ENCODE results near the gene SLC3A2. TPM values are rescaled to one million over a fixed set of nuclear protein-coding genes. Genes with fewer than 3 reads are reported as not detected.
A peak's percentile ranks its signal among the peaks of the same experiment; 100 is the strongest.

The SLC3A2 gene
- total and polyA plus RNA-seq, 2 donors (not counting 3 experiments of a cell fraction or from before 2014, with no cell fraction given): 208 to 337 TPM

DNA sequence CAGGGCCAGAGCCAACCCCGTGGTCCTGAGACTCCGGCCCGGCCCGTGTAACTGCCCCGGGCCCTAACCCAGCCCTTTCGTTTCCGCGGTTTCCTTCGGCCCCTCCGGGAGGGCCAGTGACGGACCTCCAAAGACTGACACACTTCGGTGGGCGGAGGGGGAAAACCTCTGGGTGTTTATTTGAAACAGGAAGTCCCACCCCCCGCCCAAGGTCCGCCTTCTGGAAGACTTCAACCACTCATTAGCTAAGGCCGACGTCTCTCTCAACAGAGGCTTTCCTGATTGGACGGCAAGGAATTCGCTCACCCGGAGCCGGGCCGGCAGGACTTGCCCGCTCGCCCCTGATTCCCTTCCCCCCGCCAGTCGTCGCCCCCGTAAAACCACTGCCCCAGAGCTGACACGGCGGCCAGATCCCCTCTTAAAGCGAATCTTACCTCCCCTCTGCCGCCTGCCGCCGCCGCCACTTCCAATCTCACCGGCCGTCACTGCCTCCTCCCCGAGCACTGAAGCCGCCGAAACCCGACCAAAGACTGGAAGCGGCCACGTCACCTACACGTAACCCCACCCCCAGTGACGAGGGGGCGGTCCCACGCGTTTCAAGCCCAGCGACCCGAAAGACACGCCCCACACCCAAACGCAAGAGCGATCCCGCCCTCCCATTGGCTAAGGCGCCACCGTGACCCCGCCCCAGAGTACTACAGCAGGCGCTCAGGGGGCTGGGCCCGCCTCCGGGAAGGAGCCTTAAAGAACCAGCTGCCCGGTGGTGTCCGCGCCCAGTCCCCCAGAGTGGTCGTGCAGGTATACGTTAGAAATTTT lies 49.0 kb upstream of the SLC3A2 start, which contains the start of gene STX5:
Gene STX5, minus strand, starts transcription at position 532 of the 816 bp plus-strand sequence. CDS start 808 bp downstream, outside the sequence.
- peak within 1 kb of the TSS; percentile 30 for H2AFZ ChIP-seq (ENCODE audit: low read depth, low read length)
- peak; percentile 11 for TF ChIP-seq POLR2AphosphoS5 (IDR thresholded peaks at IDR 0.05; ENCODE audit: insufficient read depth, low read depth, low read length)
- TF ChIP-seq, protein P1, sequence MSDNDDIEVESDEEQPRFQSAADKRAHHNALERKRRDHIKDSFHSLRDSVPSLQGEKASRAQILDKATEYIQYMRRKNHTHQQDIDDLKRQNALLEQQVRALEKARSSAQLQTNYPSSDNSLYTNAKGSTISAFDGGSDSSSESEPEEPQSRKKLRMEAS (IDR thresholded peaks at IDR 0.05; ENCODE audit: insufficient read depth, insufficient read length): peak; percentile 24
- TF ChIP-seq POLR2A (IDR thresholded peaks at IDR 0.05; ENCODE audit: low read depth, low read length): peak; percentile 97
- TF ChIP-seq EZH2 (IDR thresholded peaks at IDR 0.05; ENCODE audit: borderline replicate concordance, low read depth, low read length, severe bottlenecking): no peak
- H3K9ac ChIP-seq (replicated peaks; ENCODE audit: extremely low read depth, insufficient read depth, low read length): peak within 1 kb of the TSS; percentile 91
- intact Hi-C loops (cut with micrococcal nuclease): loop anchor here (1.0 to 5.0 kb wide), 5 partner anchors 10 to 434 kb away; partner anchors contain the start of genes NXF1, TMEM179B and TMEM223
- dilution Hi-C loops (cut with MboI; ENCODE audit: extremely low pct_ligation_motif_present, low sequenced_read_pairs): no loop called here
- peak within 1 kb of the TSS; percentile 62 to 82 (median 75) for H3K4me3 ChIP-seq (replicated peaks in 1 of 3; ENCODE audit: insufficient read depth in 1 of 3, low read depth in 1 of 3, low read length in 3 of 3)
- H3K9me3 ChIP-seq (replicated peaks; ENCODE audit: control insufficient read depth, insufficient read depth, low read length): no peaks in the 10 kb centered on the region
- CTCF ChIA-PET: interaction anchor here (0.6 to 1.9 kb wide), 5 partner anchors 29 to 240 kb away, joined by 3 to 17 read pairs (median 5); partner anchors contain the start of genes TMEM179B and TUT1
- no peaks in the 10 kb centered on the region for H4K20me1 ChIP-seq (replicated peaks; ENCODE audit: control insufficient read depth, extremely low read depth, insufficient read depth, low read length)
- peaks cover 13% of the 10 kb centered on the region for H3K4me1 ChIP-seq (ENCODE audit: control insufficient read depth, extremely low read depth, insufficient read depth, low read length)
- FAIRE-seq (peak; percentile 98), DNase-seq (ENCODE audit: low read depth, low spot score) (peak; percentile 99)
- H3K27ac ChIP-seq (ENCODE audit: insufficient read depth, low read depth, low read length): peak within 1 kb of the TSS; percentile 76
- POLR2A ChIA-PET: interaction anchor here (0.6 to 2.2 kb wide), 13 partner anchors 9 to 1038 kb away, joined by 3 to 65 read pairs (median 5); partner anchors contain the start of genes NXF1, TMEM179B, TTC9C and WDR74
- no peaks in the 10 kb centered on the region for H3K9me1 ChIP-seq (replicated peaks; ENCODE audit: control insufficient read depth, extremely low read depth, insufficient read depth, low read length)
- H3K36me3 ChIP-seq (ENCODE audit: control insufficient read depth in 2 of 2, extremely low read depth in 1 of 2, insufficient read depth in 2 of 2, low read length in 2 of 2): peaks cover 10 to 22% of the 10 kb centered on the region in 2 experiments
- BruUV-seq (replicated peaks): no TSS peak
- H3K4me2 ChIP-seq (ENCODE audit: insufficient read depth, low read length): peak within 1 kb of the TSS; percentile 91
- peaks cover 33% of the 10 kb centered on the region for H3K79me2 ChIP-seq (ENCODE audit: control insufficient read depth, insufficient read depth, low read length)
- H3K27me3 ChIP-seq (ENCODE audit: control insufficient read depth in 2 of 2, insufficient read depth in 2 of 2, low read length in 2 of 2): no peaks in the 10 kb centered on the region

Measured in endothelial cell of umbilical vein (primary cell).